ENCODE results near the gene AGPAT1.

Gene AGPAT1

GRCh38 chr6:32190911-32191677, 15.2 kb upstream of the AGPAT1 start:
- H3K9ac ChIP-seq (ENCODE audit: low read length), result peak overlapping the region; percentile 91
- H3K4me2 ChIP-seq (ENCODE audit: low read depth, low read length, poor library complexity, severe bottlenecking), result peak overlapping the region; percentile 95
- H3K9me3 ChIP-seq (ENCODE audit: insufficient read depth, low read length), result no peaks in the 10 kb centered on the region
- no peaks in the 10 kb centered on the region for H4K20me1 ChIP-seq (ENCODE audit: low read depth, low read length)
- no peaks in the 10 kb centered on the region for H3K36me3 ChIP-seq (ENCODE audit: low read length)
- H3K9me2 ChIP-seq (replicated peaks; ENCODE audit: insufficient read depth, low read length), result no peaks in the 10 kb centered on the region
- peak overlapping the region; percentile 60 for H3K4me3 ChIP-seq (ENCODE audit: insufficient read depth, low read length, poor library complexity, severe bottlenecking)
- H3F3A ChIP-seq (ENCODE audit: insufficient read depth), result peaks cover 32% of the 10 kb centered on the region
- H3K79me2 ChIP-seq (ENCODE audit: insufficient read depth, low read length), result peaks cover 30% of the 10 kb centered on the region
- H3K27ac ChIP-seq (ENCODE audit: low read depth, low read length), result peak overlapping the region; percentile 87
- TF ChIP-seq CTCF (IDR thresholded peaks at IDR 0.05; ENCODE audit: insufficient read depth, low read length, poor library complexity, severe bottlenecking) (no peak), EZH2phosphoT487 (conservative IDR thresholded peaks at IDR 0.05; ENCODE audit: low read length) (no peak)
- no peaks in the 10 kb centered on the region for H3K27me3 ChIP-seq (ENCODE audit: low read length)
- H2AFZ ChIP-seq (ENCODE audit: low read depth, low read length, severe bottlenecking), result no peak overlapping the region

- no peak for TF ChIP-seq CTCF (IDR thresholded peaks at IDR 0.05; ENCODE audit: insufficient read depth, low read length, poor library complexity, severe bottlenecking)
- TF ChIP-seq EZH2phosphoT487 (conservative IDR thresholded peaks at IDR 0.05; ENCODE audit: low read length), result no peak
- Histone ChIP-seq H3K4me3 (ENCODE audit: insufficient read depth, low read length, poor library complexity, severe bottlenecking) (peak within 1 kb of the TSS; percentile 60), H3K36me3 (ENCODE audit: low read length) (no peaks in the 10 kb centered on the region), H3F3A (ENCODE audit: insufficient read depth) (peaks cover 30% of the 10 kb centered on the region), H3K9ac (ENCODE audit: low read length) (peak within 1 kb of the TSS; percentile 91), H4K20me1 (ENCODE audit: low read depth, low read length) (no peaks in the 10 kb centered on the region), H3K79me2 (ENCODE audit: insufficient read depth, low read length) (peaks cover 30% of the 10 kb centered on the region), H3K4me2 (ENCODE audit: low read depth, low read length, poor library complexity, severe bottlenecking) (peak within 1 kb of the TSS; percentile 95), H3K9me3 (ENCODE audit: insufficient read depth, low read length) (no peaks in the 10 kb centered on the region), H2AFZ (ENCODE audit: low read depth, low read length, severe bottlenecking) (no peak within 1 kb of the TSS), H3K27me3 (ENCODE audit: low read length) (no peaks in the 10 kb centered on the region), H3K9me2 (replicated peaks; ENCODE audit: insufficient read depth, low read length) (no peaks in the 10 kb centered on the region), H3K27ac (ENCODE audit: low read depth, low read length) (peak within 1 kb of the TSS; percentile 87)
Observed at GRCh38 chr6:32190054-32190851, 14.4 kb upstream of the AGPAT1 start, which contains the start of gene PBX2. TSS of gene PBX2 (minus strand) at chr6:32190202. CDS start at chr6:32189915, 287 bp downstream.

- no peaks in the 10 kb centered on the region for H3K9me2 ChIP-seq (replicated peaks; ENCODE audit: insufficient read depth, low read length)
- peaks cover 30% of the 10 kb centered on the region for H3K79me2 ChIP-seq (ENCODE audit: insufficient read depth, low read length)
- no peaks in the 10 kb centered on the region for H4K20me1 ChIP-seq (ENCODE audit: low read depth, low read length)
- no peaks in the 10 kb centered on the region for H3K9me3 ChIP-seq (ENCODE audit: insufficient read depth, low read length)
- H3K4me3 ChIP-seq (ENCODE audit: insufficient read depth, low read length, poor library complexity, severe bottlenecking), result peak overlapping the region; percentile 59
- TF ChIP-seq CTCF (IDR thresholded peaks at IDR 0.05; ENCODE audit: insufficient read depth, low read length, poor library complexity, severe bottlenecking), result no peak
- no peak for TF ChIP-seq EZH2phosphoT487 (conservative IDR thresholded peaks at IDR 0.05; ENCODE audit: low read length)
- no peak overlapping the region for H2AFZ ChIP-seq (ENCODE audit: low read depth, low read length, severe bottlenecking)
- H3K4me2 ChIP-seq (ENCODE audit: low read depth, low read length, poor library complexity, severe bottlenecking), result peak overlapping the region; percentile 95
- H3K9ac ChIP-seq (ENCODE audit: low read length), result peak overlapping the region; percentile 91
- no peaks in the 10 kb centered on the region for H3K27me3 ChIP-seq (ENCODE audit: low read length)
- H3F3A ChIP-seq (ENCODE audit: insufficient read depth), result peaks cover 29% of the 10 kb centered on the region
- no peaks in the 10 kb centered on the region for H3K36me3 ChIP-seq (ENCODE audit: low read length)
- H3K27ac ChIP-seq (ENCODE audit: low read depth, low read length), result peak overlapping the region; percentile 87
Observed at GRCh38 chr6:32189742-32190053, 13.8 kb upstream of the AGPAT1 start.
